ENCODE measurements around the gene KCNMA1.

The KCNMA1 gene

GRCh38 chr10:77299320-77299719, 338.3 kb downstream of the KCNMA1 start:
- Histone ChIP-seq H3K4me1 (ENCODE audit: control insufficient read depth, low read depth, low read length) (no peaks in the 10 kb centered on the region), H3K27me3 (ENCODE audit: control insufficient read depth, insufficient read depth, low read length) (no peaks in the 10 kb centered on the region), H3K27ac (ENCODE audit: low read length) (no peak overlapping the region), H3K9me3 (ENCODE audit: control insufficient read depth, low read depth, low read length) (no peaks in the 10 kb centered on the region), H3K9ac (ENCODE audit: low read length) (no peak overlapping the region), H3K36me3 (ENCODE audit: control insufficient read depth, low read depth, low read length) (no peaks in the 10 kb centered on the region), H3K4me3 (ENCODE audit: low read length) (no peak overlapping the region)

GRCh38 chr10:77297393-77297739, 340.2 kb downstream of the KCNMA1 start:
- Histone ChIP-seq H3K4me3 (ENCODE audit: low read length) (no peak overlapping the region), H3K36me3 (ENCODE audit: control insufficient read depth, low read depth, low read length) (no peaks in the 10 kb centered on the region), H3K9ac (ENCODE audit: low read length) (no peak overlapping the region), H3K27ac (ENCODE audit: low read length) (no peak overlapping the region), H3K4me1 (ENCODE audit: control insufficient read depth, low read depth, low read length) (no peaks in the 10 kb centered on the region), H3K9me3 (ENCODE audit: control insufficient read depth, low read depth, low read length) (no peaks in the 10 kb centered on the region), H3K27me3 (ENCODE audit: control insufficient read depth, insufficient read depth, low read length) (no peaks in the 10 kb centered on the region)

GRCh38 chr10:77296534-77297392, 340.8 kb downstream of the KCNMA1 start:
- Histone ChIP-seq H3K9ac (ENCODE audit: low read length) (no peak overlapping the region), H3K36me3 (ENCODE audit: control insufficient read depth, low read depth, low read length) (no peaks in the 10 kb centered on the region), H3K27ac (ENCODE audit: low read length) (no peak overlapping the region), H3K27me3 (ENCODE audit: control insufficient read depth, insufficient read depth, low read length) (no peaks in the 10 kb centered on the region), H3K4me3 (ENCODE audit: low read length) (no peak overlapping the region), H3K4me1 (ENCODE audit: control insufficient read depth, low read depth, low read length) (peaks cover 6% of the 10 kb centered on the region), H3K9me3 (ENCODE audit: control insufficient read depth, low read depth, low read length) (no peaks in the 10 kb centered on the region)

- Histone ChIP-seq H3K27ac (ENCODE audit: low read length) (no peak overlapping the region), H3K4me1 (ENCODE audit: control insufficient read depth, low read depth, low read length) (peaks cover 19% of the 10 kb centered on the region), H3K27me3 (ENCODE audit: control insufficient read depth, insufficient read depth, low read length) (no peaks in the 10 kb centered on the region), H3K9ac (ENCODE audit: low read length) (no peak overlapping the region), H3K9me3 (ENCODE audit: control insufficient read depth, low read depth, low read length) (no peaks in the 10 kb centered on the region), H3K36me3 (ENCODE audit: control insufficient read depth, low read depth, low read length) (no peaks in the 10 kb centered on the region), H3K4me3 (ENCODE audit: low read length) (no peak overlapping the region)
These were observed 343.8 kb downstream of the KCNMA1 start for GRCh38 chr10:77293773-77294172.

GRCh38 chr10:77293347-77293746, 344.3 kb downstream of the KCNMA1 start:
- no peaks in the 10 kb centered on the region for H3K27me3 ChIP-seq (ENCODE audit: control insufficient read depth, insufficient read depth, low read length)
- no peaks in the 10 kb centered on the region for H3K9me3 ChIP-seq (ENCODE audit: control insufficient read depth, low read depth, low read length)
- H3K4me1 ChIP-seq (ENCODE audit: control insufficient read depth, low read depth, low read length) = peaks cover 19% of the 10 kb centered on the region
- H3K4me3 ChIP-seq (ENCODE audit: low read length) = no peak overlapping the region
- no peaks in the 10 kb centered on the region for H3K36me3 ChIP-seq (ENCODE audit: control insufficient read depth, low read depth, low read length)
- no peak overlapping the region for H3K9ac ChIP-seq (ENCODE audit: low read length)
- H3K27ac ChIP-seq (ENCODE audit: low read length) = no peak overlapping the region

GRCh38 chr10:77291596-77292505, 345.8 kb downstream of the KCNMA1 start:
- Histone ChIP-seq H3K27me3 (ENCODE audit: control insufficient read depth, insufficient read depth, low read length) (no peaks in the 10 kb centered on the region), H3K9ac (ENCODE audit: low read length) (no peak overlapping the region), H3K4me3 (ENCODE audit: low read length) (no peak overlapping the region), H3K4me1 (ENCODE audit: control insufficient read depth, low read depth, low read length) (peaks cover 24% of the 10 kb centered on the region), H3K27ac (ENCODE audit: low read length) (no peak overlapping the region), H3K36me3 (ENCODE audit: control insufficient read depth, low read depth, low read length) (no peaks in the 10 kb centered on the region), H3K9me3 (ENCODE audit: control insufficient read depth, low read depth, low read length) (no peaks in the 10 kb centered on the region)

GRCh38 chr10:77290528-77291155, 347.0 kb downstream of the KCNMA1 start:
- no peaks in the 10 kb centered on the region for H3K27me3 ChIP-seq (ENCODE audit: control insufficient read depth, insufficient read depth, low read length)
- no peak overlapping the region for H3K27ac ChIP-seq (ENCODE audit: low read length)
- H3K9ac ChIP-seq (ENCODE audit: low read length) = no peak overlapping the region
- peaks cover 30% of the 10 kb centered on the region for H3K4me1 ChIP-seq (ENCODE audit: control insufficient read depth, low read depth, low read length)
- no peaks in the 10 kb centered on the region for H3K36me3 ChIP-seq (ENCODE audit: control insufficient read depth, low read depth, low read length)
- no peak overlapping the region for H3K4me3 ChIP-seq (ENCODE audit: low read length)
- no peaks in the 10 kb centered on the region for H3K9me3 ChIP-seq (ENCODE audit: control insufficient read depth, low read depth, low read length)

- no peaks in the 10 kb centered on the region for H3K36me3 ChIP-seq (ENCODE audit: control insufficient read depth, low read depth, low read length)
- no peaks in the 10 kb centered on the region for H3K27me3 ChIP-seq (ENCODE audit: control insufficient read depth, insufficient read depth, low read length)
- H3K9ac ChIP-seq (ENCODE audit: low read length) = no peak overlapping the region
- H3K4me3 ChIP-seq (ENCODE audit: low read length) = no peak overlapping the region
- H3K27ac ChIP-seq (ENCODE audit: low read length) = no peak overlapping the region
- H3K4me1 ChIP-seq (ENCODE audit: control insufficient read depth, low read depth, low read length) = peaks cover 30% of the 10 kb centered on the region
- no peaks in the 10 kb centered on the region for H3K9me3 ChIP-seq (ENCODE audit: control insufficient read depth, low read depth, low read length)
These were observed 347.8 kb downstream of the KCNMA1 start for GRCh38 chr10:77289790-77290189.

GRCh38 chr10:77289027-77289501, 348.5 kb downstream of the KCNMA1 start:
- H3K27me3 ChIP-seq (ENCODE audit: control insufficient read depth, insufficient read depth, low read length) = no peaks in the 10 kb centered on the region
- H3K36me3 ChIP-seq (ENCODE audit: control insufficient read depth, low read depth, low read length) = no peaks in the 10 kb centered on the region
- H3K4me1 ChIP-seq (ENCODE audit: control insufficient read depth, low read depth, low read length) = peaks cover 30% of the 10 kb centered on the region
- H3K4me3 ChIP-seq (ENCODE audit: low read length) = no peak overlapping the region
- H3K27ac ChIP-seq (ENCODE audit: low read length) = no peak overlapping the region
- H3K9ac ChIP-seq (ENCODE audit: low read length) = no peak overlapping the region
- H3K9me3 ChIP-seq (ENCODE audit: control insufficient read depth, low read depth, low read length) = no peaks in the 10 kb centered on the region

- H3K4me1 ChIP-seq (ENCODE audit: control insufficient read depth, low read depth, low read length) = peaks cover 30% of the 10 kb centered on the region
- no peak overlapping the region for H3K9ac ChIP-seq (ENCODE audit: low read length)
- no peak overlapping the region for H3K27ac ChIP-seq (ENCODE audit: low read length)
- no peaks in the 10 kb centered on the region for H3K36me3 ChIP-seq (ENCODE audit: control insufficient read depth, low read depth, low read length)
- H3K4me3 ChIP-seq (ENCODE audit: low read length) = no peak overlapping the region
- H3K9me3 ChIP-seq (ENCODE audit: control insufficient read depth, low read depth, low read length) = no peaks in the 10 kb centered on the region
- H3K27me3 ChIP-seq (ENCODE audit: control insufficient read depth, insufficient read depth, low read length) = no peaks in the 10 kb centered on the region
These were observed 349.9 kb downstream of the KCNMA1 start for GRCh38 chr10:77287647-77288120.

Measured in iPS-18a (cell line).